ENCODE results near the gene ICAM5. TPM values are rescaled to one million over a fixed set of nuclear protein-coding genes. Genes with fewer than 3 reads are reported as not detected.
A peak's percentile ranks its signal among the peaks of the same experiment; 100 is the strongest.
"Not testable (repeated sequence)": the region's sequence is repeated elsewhere in the genome, so short reads cannot be mapped to it uniquely, and the experiment has no call there.

The ICAM5 gene, protein sequence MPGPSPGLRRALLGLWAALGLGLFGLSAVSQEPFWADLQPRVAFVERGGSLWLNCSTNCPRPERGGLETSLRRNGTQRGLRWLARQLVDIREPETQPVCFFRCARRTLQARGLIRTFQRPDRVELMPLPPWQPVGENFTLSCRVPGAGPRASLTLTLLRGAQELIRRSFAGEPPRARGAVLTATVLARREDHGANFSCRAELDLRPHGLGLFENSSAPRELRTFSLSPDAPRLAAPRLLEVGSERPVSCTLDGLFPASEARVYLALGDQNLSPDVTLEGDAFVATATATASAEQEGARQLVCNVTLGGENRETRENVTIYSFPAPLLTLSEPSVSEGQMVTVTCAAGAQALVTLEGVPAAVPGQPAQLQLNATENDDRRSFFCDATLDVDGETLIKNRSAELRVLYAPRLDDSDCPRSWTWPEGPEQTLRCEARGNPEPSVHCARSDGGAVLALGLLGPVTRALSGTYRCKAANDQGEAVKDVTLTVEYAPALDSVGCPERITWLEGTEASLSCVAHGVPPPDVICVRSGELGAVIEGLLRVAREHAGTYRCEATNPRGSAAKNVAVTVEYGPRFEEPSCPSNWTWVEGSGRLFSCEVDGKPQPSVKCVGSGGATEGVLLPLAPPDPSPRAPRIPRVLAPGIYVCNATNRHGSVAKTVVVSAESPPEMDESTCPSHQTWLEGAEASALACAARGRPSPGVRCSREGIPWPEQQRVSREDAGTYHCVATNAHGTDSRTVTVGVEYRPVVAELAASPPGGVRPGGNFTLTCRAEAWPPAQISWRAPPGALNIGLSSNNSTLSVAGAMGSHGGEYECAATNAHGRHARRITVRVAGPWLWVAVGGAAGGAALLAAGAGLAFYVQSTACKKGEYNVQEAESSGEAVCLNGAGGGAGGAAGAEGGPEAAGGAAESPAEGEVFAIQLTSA
- total RNA-seq: under 0.01 TPM in 1 of 2 replicates, not detected in the other

- Histone ChIP-seq H3K4me2 (ENCODE audit: insufficient read depth, low read length) (peak within 1 kb of the TSS; percentile 77), H3K79me2 (ENCODE audit: insufficient read depth, low read length) (no peaks in the 10 kb centered on the region), H3K27me3 (ENCODE audit: insufficient read depth, low read length) (peaks cover 75% of the 10 kb centered on the region), H3K9me3 (ENCODE audit: low read depth, low read length) (no peaks in the 10 kb centered on the region), H3K27ac (ENCODE audit: low read depth, low read length) (no peak within 1 kb of the TSS), H3K36me3 (ENCODE audit: insufficient read depth, low read length) (no peaks in the 10 kb centered on the region), H3K4me3 (ENCODE audit: insufficient read depth, low read length) (peak within 1 kb of the TSS; percentile 59), H4K20me1 (ENCODE audit: insufficient read depth, low read length) (peaks cover 5% of the 10 kb centered on the region), H3K4me1 (ENCODE audit: insufficient read depth, low read length) (peaks cover 15% of the 10 kb centered on the region), H2AFZ (ENCODE audit: low read length) (peak within 1 kb of the TSS; percentile 62)
- peak; percentile 92 for DNase-seq (ENCODE audit: insufficient read length, low spot score, missing footprints)
- no peak for TF ChIP-seq CTCF (IDR thresholded peaks at IDR 0.05; ENCODE audit: extremely low read depth, low read depth, low read length)
Observed at GRCh38 chr19:10289836-10290356, at the start of gene ICAM5. Gene ICAM5 (plus strand): TSS chr19:10289952. CDS start chr19:10290044, 92 bp downstream.

GRCh38 chr19:10241826-10242449, 47.8 kb upstream of the ICAM5 start:
- H3K9me3 ChIP-seq (ENCODE audit: low read depth, low read length): not testable (repeated sequence)

GRCh38 chr19:10243606-10244005, 46.1 kb upstream of the ICAM5 start:
- Histone ChIP-seq H3K4me2 (ENCODE audit: insufficient read depth, low read length) (no peak overlapping the region), H3K27me3 (ENCODE audit: insufficient read depth, low read length) (no peaks in the 10 kb centered on the region), H4K20me1 (ENCODE audit: insufficient read depth, low read length) (no peaks in the 10 kb centered on the region), H3K79me2 (ENCODE audit: insufficient read depth, low read length) (no peaks in the 10 kb centered on the region), H3K4me3 (ENCODE audit: insufficient read depth, low read length) (no peak overlapping the region), H3K9me3 (ENCODE audit: low read depth, low read length) (no peaks in the 10 kb centered on the region), H3K36me3 (ENCODE audit: insufficient read depth, low read length) (no peaks in the 10 kb centered on the region), H3K4me1 (ENCODE audit: insufficient read depth, low read length) (peaks cover 5% of the 10 kb centered on the region), H2AFZ (ENCODE audit: low read length) (no peak overlapping the region), H3K27ac (ENCODE audit: low read depth, low read length) (no peak overlapping the region)
- no peak for DNase-seq (ENCODE audit: insufficient read length, low spot score, missing footprints)
- TF ChIP-seq CTCF (IDR thresholded peaks at IDR 0.05; ENCODE audit: extremely low read depth, low read depth, low read length): no peak

More at GRCh38 chr19:10241826-10242449, 47.8 kb upstream of the ICAM5 start:
- H3K4me2 ChIP-seq (ENCODE audit: insufficient read depth, low read length); H4K20me1 ChIP-seq (ENCODE audit: insufficient read depth, low read length); H3K4me3 ChIP-seq (ENCODE audit: insufficient read depth, low read length); DNase-seq (ENCODE audit: insufficient read length, low spot score, missing footprints); H3K36me3 ChIP-seq (ENCODE audit: insufficient read depth, low read length); H3K79me2 ChIP-seq (ENCODE audit: insufficient read depth, low read length); H2AFZ ChIP-seq (ENCODE audit: low read length); H3K27me3 ChIP-seq (ENCODE audit: insufficient read depth, low read length); H3K27ac ChIP-seq (ENCODE audit: low read depth, low read length): not testable (repeated sequence)
- H3K4me1 ChIP-seq (ENCODE audit: insufficient read depth, low read length): peaks cover 13% of the 10 kb centered on the region

DNA sequence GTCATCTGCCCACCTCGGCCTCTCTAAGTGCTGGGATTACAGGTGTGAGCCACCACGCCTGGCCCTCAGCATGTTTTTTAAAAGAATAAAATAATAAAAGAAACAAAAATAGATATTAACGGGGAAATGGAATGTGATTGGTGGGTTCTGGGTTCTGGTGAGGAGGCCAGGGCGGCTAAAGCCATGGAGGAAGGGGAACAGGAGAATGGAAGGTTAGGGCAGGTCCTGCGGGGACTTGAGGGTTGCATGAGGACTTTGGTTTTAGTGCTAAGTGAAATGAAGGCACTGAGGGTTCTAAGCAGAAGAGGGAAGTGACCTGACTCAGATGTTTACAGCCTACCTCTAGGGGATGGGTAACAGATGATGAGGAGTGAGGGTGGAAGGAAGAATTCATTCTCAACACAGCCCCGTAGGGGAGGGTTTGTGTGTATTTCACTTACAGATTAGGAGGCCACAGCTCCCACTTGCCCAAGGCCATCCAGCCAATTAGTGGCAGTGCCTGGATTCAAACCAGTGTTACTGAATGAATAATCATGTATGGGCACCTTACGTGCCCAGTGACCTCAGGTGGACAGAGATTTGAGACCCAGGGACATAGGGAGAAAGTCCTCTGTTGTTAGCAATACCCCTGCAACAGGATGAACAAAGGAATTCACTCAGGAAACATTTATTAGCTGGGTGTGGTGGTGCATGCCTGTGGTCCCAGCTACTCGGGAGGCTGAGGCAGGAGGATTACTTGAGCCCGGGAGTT, 44.4 kb upstream of the ICAM5 start:
- no peak for TF ChIP-seq CTCF (IDR thresholded peaks at IDR 0.05; ENCODE audit: extremely low read depth, low read depth, low read length)
- Histone ChIP-seq H3K4me3 (ENCODE audit: insufficient read depth, low read length) (no peak overlapping the region), H2AFZ (ENCODE audit: low read length) (no peak overlapping the region), H3K4me1 (ENCODE audit: insufficient read depth, low read length) (no peaks in the 10 kb centered on the region), H4K20me1 (ENCODE audit: insufficient read depth, low read length) (no peaks in the 10 kb centered on the region), H3K36me3 (ENCODE audit: insufficient read depth, low read length) (no peaks in the 10 kb centered on the region), H3K4me2 (ENCODE audit: insufficient read depth, low read length) (no peak overlapping the region), H3K9me3 (ENCODE audit: low read depth, low read length) (no peaks in the 10 kb centered on the region), H3K27ac (ENCODE audit: low read depth, low read length) (no peak overlapping the region), H3K79me2 (ENCODE audit: insufficient read depth, low read length) (no peaks in the 10 kb centered on the region), H3K27me3 (ENCODE audit: insufficient read depth, low read length) (no peaks in the 10 kb centered on the region)
- DNase-seq (ENCODE audit: insufficient read length, low spot score, missing footprints): peak; percentile 62
